B cell (primary cell): Measurements from ENCODE around the gene RNF217. TPM values are rescaled to one million over a fixed set of nuclear protein-coding genes. Genes with fewer than 3 reads are reported as not detected.
"Not testable (repeated sequence)": the region's sequence is repeated elsewhere in the genome, so short reads cannot be mapped to it uniquely, and the experiment has no call there.

Source experiments
- ATAC-seq: fragments of 200-7000 bp; cut with Tn5 transposase; one replicate; pipeline ENCODE4 v1.10.0; 2021; ENCODE audit warnings: low read depth, mild to moderate bottlenecking, moderate number of reproducible peaks, moderate library complexity
- CTCF ChIA-PET: fragments of 350-600 bp; sonication (Branson Sonifier 250); formaldehyde crosslinking; loops from one replicate; lab custom pipeline; 2021; ENCODE audit warnings: antibody characterized with exemption, inconsistent platforms; lab: Charles Lee
- POLR2A ChIA-PET: fragments of 350-600 bp; sonication (Branson Sonifier 250); formaldehyde crosslinking; loops from one replicate; lab custom pipeline; 2021; ENCODE audit warnings: antibody characterized with exemption; lab: Charles Lee
- DNase-seq: peaks from one replicate; pipeline ENCODE4 v3.0.0; 2013
- H2AFZ ChIP-seq: 2 replicates; pipeline ENCODE4 v1.6.1; 2012; ENCODE audit warnings: mild to moderate bottlenecking, low read depth, low read length; ENCODE audit not compliant: insufficient read depth, poor library complexity, severe bottlenecking
- H3K27ac ChIP-seq, 2 donors: 1 replicate in 1 of 2; 2 replicates in 1 of 2; pipeline ENCODE4 v1.5.1; 2012 to 2013; ENCODE audit warnings: low read length in 2 of 2, mild to moderate bottlenecking in 2 of 2, moderate library complexity in 1 of 2
- H3K27me3 ChIP-seq, 4 experiments: fragments of 200-600 bp in 1 of 4; sonication (generic) in 1 of 4; replicated peaks in 1 of 4; 1 replicate in 2 of 4; 2 replicates in 2 of 4; pipeline versions ENCODE4 v1.6.1 to v1.7.0; 2013 to 2016; ENCODE audit warnings: low read length in 3 of 4, mild to moderate bottlenecking in 2 of 4, mixed read lengths in 1 of 4, moderate library complexity in 1 of 4; ENCODE audit not compliant: insufficient read depth in 4 of 4, control insufficient read depth in 3 of 4; ENCODE audit errors: control extremely low read depth in 1 of 4
- H3K36me3 ChIP-seq, 2 experiments: replicated peaks in 1 of 2; 1 replicate in 1 of 2; 2 replicates in 1 of 2; pipeline versions ENCODE4 v1.6.1 to v1.7.1; 2013; ENCODE audit warnings: low read length in 1 of 2; ENCODE audit not compliant: insufficient read depth in 2 of 2, control insufficient read depth in 1 of 2; ENCODE audit errors: control extremely low read depth in 1 of 2, extremely low read depth in 1 of 2
- H3K4me1 ChIP-seq, 2 donors: fragments of 200-600 bp in 1 of 2; sonication (generic) in 1 of 2; 1 replicate in 1 of 2; 2 replicates in 1 of 2; pipeline versions ENCODE4 v1.5.1 to v1.6.1; 2013 to 2017; ENCODE audit warnings: low read length in 2 of 2; ENCODE audit not compliant: control insufficient read depth in 2 of 2, insufficient read depth in 2 of 2
- H3K4me2 ChIP-seq: replicated peaks from 2 replicates; pipeline ENCODE3; 2012; ENCODE audit warnings: mild to moderate bottlenecking, low read depth, low read length; ENCODE audit not compliant: poor library complexity, severe bottlenecking
- H3K4me3 ChIP-seq, 5 experiments: fragments of 200-600 bp in 1 of 5; sonication (generic) in 1 of 5; 1 replicate in 3 of 5; 2 replicates in 2 of 5; pipeline versions ENCODE4 v1.5.1 to v1.7.0; 2011 to 2016; ENCODE audit warnings: low read length in 4 of 5, mild to moderate bottlenecking in 4 of 5, low read depth in 2 of 5, control low read depth in 1 of 5, moderate library complexity in 1 of 5; ENCODE audit not compliant: insufficient read depth in 1 of 5; ENCODE audit errors: control extremely low read depth in 1 of 5, extremely low read depth in 1 of 5
- H3K79me2 ChIP-seq: fragments of 200-600 bp; sonication (generic); one replicate; pipeline ENCODE4 v1.6.0; 2016; ENCODE audit warnings: low read length; ENCODE audit not compliant: control insufficient read depth, insufficient read depth
- H3K9ac ChIP-seq: fragments of 200-600 bp; sonication (generic); 2 replicates; pipeline ENCODE4 v1.6.1; 2017; ENCODE audit warnings: mild to moderate bottlenecking, low read length, moderate library complexity
- H3K9me3 ChIP-seq, 3 donors: one replicate each; pipeline versions ENCODE4 v1.6.1 to v1.7.1; 2013; ENCODE audit warnings: low read length in 2 of 3; ENCODE audit not compliant: control insufficient read depth in 2 of 3, insufficient read depth in 1 of 3; ENCODE audit errors: control extremely low read depth in 1 of 3
- H4K20me1 ChIP-seq: 2 replicates; pipeline ENCODE4 v1.6.0; 2012; ENCODE audit warnings: mild to moderate bottlenecking, low read length; ENCODE audit not compliant: insufficient read depth, control insufficient read depth, poor library complexity, severe bottlenecking
- H3K27ac Mint-ChIP-seq: one replicate; pipeline ENCODE4 v1.8.0; 2021; ENCODE audit warnings: mixed read lengths
- H3K27me3 Mint-ChIP-seq: one replicate; pipeline ENCODE4 v1.8.0; 2021; ENCODE audit warnings: mixed read lengths
- H3K4me1 Mint-ChIP-seq: one replicate; pipeline ENCODE4 v1.8.0; 2021; ENCODE audit warnings: mixed read lengths
- H3K4me3 Mint-ChIP-seq: one replicate; pipeline ENCODE4 v1.8.0; 2021; ENCODE audit warnings: mixed read lengths
- H3K9me3 Mint-ChIP-seq: one replicate; pipeline ENCODE4 v1.8.0; 2022; ENCODE audit warnings: mixed read lengths; ENCODE audit not compliant: insufficient read depth
- CTCF ChIP-seq: fragments of 200-600 bp; IDR thresholded peaks from one replicate; pipeline ENCODE4 v1.8.0; 2022; ENCODE audit warnings: antibody characterized with exemption, mild to moderate bottlenecking
- EZH2 ChIP-seq: IDR thresholded peaks from 2 replicates; pipeline ENCODE4 v1.6.1; 2012; ENCODE audit warnings: borderline replicate concordance, low read depth, mild to moderate bottlenecking, moderate library complexity, low read length; ENCODE audit not compliant: insufficient read depth, poor library complexity, severe bottlenecking
- WGBS: methylation state at CpG from one replicate; pipeline ENCODE4 v1.1.5; 2013; ENCODE audit warnings: missing lambda C conversion rate; ENCODE audit not compliant: insufficient coverage; 5-methylcytosine and 5-hydroxymethylcytosine counted together
- intact Hi-C: fragments of 100-400 bp; cut with micrococcal nuclease; formaldehyde crosslinking; loops from one replicate; pipeline ENCODE4 v1.10.0; 2022
- polyA plus RNA-seq: library from polyadenylated mRNA; depleted of rRNA; stranded (reverse); fragments of >200 nt; gene quantifications from 2 replicates; pipeline ENCODE4 v1.2.3, GENCODE V29; 2012
- total RNA-seq, 2 donors: library from RNA; stranded (reverse); fragments of 120-200 nt in 1 of 2; gene quantifications; 1 replicate in 1 of 2; 2 replicates in 1 of 2; pipeline versions ENCODE4 v1.2.3 to v1.2.4, GENCODE V29; 2013 to 2022

Gene RNF217
- total and polyA plus RNA-seq, 2 donors (not counting 1 experiment from before 2014, with no cell fraction given): 0.03 TPM; not detected in 1

DNA sequence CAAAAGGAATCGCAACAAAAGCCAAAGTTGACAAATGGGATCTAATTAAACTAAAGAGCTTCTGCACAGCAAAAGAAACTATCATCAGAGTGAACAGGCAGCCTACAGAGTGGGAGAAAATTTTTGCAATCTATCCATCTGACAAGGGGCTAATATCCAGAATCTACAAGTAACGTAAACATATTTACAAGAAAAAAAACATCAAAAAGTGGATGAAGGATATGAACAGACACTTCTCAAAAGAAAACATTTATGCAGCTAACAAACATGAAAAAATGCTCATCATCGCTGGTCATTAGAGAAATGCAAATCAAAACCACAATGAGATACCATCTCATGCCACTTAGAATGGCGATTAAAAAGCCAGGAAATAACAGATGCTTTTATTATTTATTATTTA lies 74.2 kb downstream of the RNF217 start:
- H3K27ac Mint-ChIP-seq, DNase-seq, CTCF ChIA-PET, H3K79me2 ChIP-seq, H3K9me3 ChIP-seq, H3K4me3 ChIP-seq, H3K4me1 ChIP-seq, H3K27me3 ChIP-seq, H3K27me3 Mint-ChIP-seq, H3K9me3 Mint-ChIP-seq, POLR2A ChIA-PET, intact Hi-C loops, H3K27ac ChIP-seq, H3K36me3 ChIP-seq, H4K20me1 ChIP-seq, H2AFZ ChIP-seq, H3K4me1 Mint-ChIP-seq, H3K9ac ChIP-seq, ATAC-seq, H3K4me3 Mint-ChIP-seq, H3K4me2 ChIP-seq: not testable (repeated sequence)
- no CpG with 5 or more reads among the region's 4 CpGs for WGBS

DNA sequence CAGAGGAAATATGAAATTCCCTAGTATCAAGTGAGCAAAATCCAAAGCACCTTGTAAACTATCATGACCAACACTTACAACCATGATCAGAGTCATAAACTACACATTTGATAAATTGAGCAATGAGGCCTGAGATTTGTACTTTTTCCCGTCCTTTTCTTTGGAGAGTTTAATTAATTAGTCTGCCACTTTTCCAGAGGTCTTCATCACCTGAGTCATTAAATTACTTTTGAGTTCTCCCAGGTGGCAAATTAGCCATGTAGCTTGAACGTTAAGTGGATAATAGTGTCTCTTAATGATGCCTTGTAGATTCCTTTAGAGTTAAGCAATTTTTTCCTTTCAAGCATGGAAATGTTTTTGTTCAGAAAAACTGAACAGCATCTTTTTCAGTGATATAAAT lies 75.6 kb downstream of the RNF217 start:
- no peak overlapping the region for H3K4me3 Mint-ChIP-seq
- no peaks in the 10 kb centered on the region for H3K79me2 ChIP-seq
- ATAC-seq: no peak
- no peak overlapping the region for H3K27ac Mint-ChIP-seq
- no peak for DNase-seq
- H3K4me3 ChIP-seq: no peak overlapping the region
- H3K9ac ChIP-seq: no peak overlapping the region
- no peaks in the 10 kb centered on the region for H3K36me3 ChIP-seq
- H2AFZ ChIP-seq: no peak overlapping the region
- no peak overlapping the region for H3K4me2 ChIP-seq
- H3K27me3 Mint-ChIP-seq: no peaks in the 10 kb centered on the region
- no peaks in the 10 kb centered on the region for H3K27me3 ChIP-seq
- H3K4me1 ChIP-seq: no peaks in the 10 kb centered on the region
- no peaks in the 10 kb centered on the region for H3K9me3 Mint-ChIP-seq
- H4K20me1 ChIP-seq: no peaks in the 10 kb centered on the region
- POLR2A ChIA-PET: no interaction called here
- H3K27ac ChIP-seq: no peak overlapping the region
- no peaks in the 10 kb centered on the region for H3K4me1 Mint-ChIP-seq
- intact Hi-C loops: no loop called here
- CTCF ChIA-PET: no interaction called here
- H3K9me3 ChIP-seq: peaks cover 0 to 3% (median 0%) of the 10 kb centered on the region in 3 donors
- WGBS: no CpG with 5 or more reads among the region's 2 CpGs
- TF ChIP-seq EZH2 (no peak), CTCF (no peak)
